GM10266 (cell line): ENCODE results near the gene POU2AF2.
"Not testable (repeated sequence)": the region's sequence is repeated elsewhere in the genome, so short reads cannot be mapped to it uniquely, and the experiment has no call there.

Experiments
- DNase-seq: peaks from one replicate; pipeline ENCODE4 v3.0.0; 2012; ENCODE audit errors: extremely low spot score
- CTCF ChIP-seq: IDR thresholded peaks from 2 replicates; pipeline ENCODE4 v1.5.1; 2012; ENCODE audit warnings: mild to moderate bottlenecking, low read depth; ENCODE audit not compliant: control insufficient read depth, insufficient read depth; ENCODE audit errors: missing control alignments

Gene POU2AF2

DNA sequence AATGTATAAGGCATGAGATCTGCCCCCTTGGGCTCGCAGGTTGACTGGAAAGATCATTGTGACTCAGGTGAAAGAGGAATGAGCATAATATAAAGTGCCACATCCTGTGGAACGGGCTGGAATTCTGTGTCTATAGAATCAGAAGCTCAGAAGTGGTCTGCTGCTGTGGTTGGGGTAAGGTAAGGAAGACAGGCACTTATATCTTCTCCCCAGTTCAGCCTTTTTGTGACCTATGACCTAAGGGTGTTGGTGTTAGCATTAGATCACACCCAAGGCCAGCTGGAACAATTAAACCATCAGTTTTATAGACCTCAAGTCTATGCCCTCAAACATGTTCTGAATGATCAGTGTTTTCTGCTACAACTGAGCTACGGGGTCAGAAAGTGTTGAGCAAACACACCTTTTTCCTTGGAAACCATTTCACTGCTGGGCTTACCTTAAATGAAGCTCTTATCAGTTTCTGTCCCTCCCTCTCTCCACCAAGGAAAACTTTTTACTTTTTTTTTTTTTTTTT is 37.1 kb downstream of the POU2AF2 start:
- TF ChIP-seq CTCF = no peak
- no peak for DNase-seq

DNA sequence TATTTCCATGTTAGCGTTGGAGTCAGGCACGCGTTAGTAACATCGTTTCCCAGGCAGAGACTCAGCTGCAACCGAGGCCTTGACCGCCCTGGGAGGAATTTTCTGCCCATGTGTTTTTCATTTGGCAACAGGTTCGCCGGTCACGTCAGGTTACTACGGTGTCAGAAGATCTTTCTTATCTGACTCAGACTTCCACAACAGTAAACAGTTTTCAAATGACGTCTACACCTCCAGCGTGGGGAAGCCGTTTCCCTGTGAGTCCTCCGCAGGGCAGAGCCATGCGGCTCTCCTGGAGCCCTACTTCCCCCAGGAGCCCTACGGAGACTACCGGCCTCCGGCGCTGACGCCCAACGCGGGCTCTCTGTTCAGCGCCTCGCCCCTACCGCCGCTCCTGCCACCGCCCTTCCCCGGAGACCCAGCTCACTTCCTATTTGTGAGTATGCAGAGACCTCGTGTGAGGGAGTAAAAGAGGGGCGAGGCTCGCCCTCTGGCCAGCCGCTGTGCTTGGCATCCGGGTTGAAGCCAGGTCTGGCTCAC is 38.5 kb downstream of the POU2AF2 start:
- no peak for DNase-seq
- TF ChIP-seq CTCF = no peak

- DNase-seq = no peak
- no peak for TF ChIP-seq CTCF
Observed at GRCh38 chr11:111285189-111286091, 39.9 kb downstream of the POU2AF2 start.

DNA sequence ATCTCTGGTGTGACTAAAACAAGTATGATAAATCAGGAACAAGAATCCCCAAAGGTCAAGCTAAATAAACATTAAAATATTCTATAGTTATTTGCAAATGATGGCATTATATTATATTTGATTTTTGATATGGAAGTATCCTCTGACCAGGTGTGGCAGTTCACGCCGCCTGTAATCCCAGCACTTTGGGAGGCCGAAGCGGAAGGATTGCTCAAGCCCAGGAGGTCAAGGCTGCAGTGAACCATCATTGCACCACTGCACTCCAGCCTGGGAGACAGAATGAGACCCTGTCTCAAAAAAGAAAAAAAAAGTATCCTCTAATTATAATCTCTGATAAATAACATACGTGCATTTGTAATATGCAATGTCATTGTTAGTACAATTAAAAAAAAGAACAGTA is 46.2 kb downstream of the POU2AF2 start:
- no peak for TF ChIP-seq CTCF
- DNase-seq = no peak

GRCh38 chr11:111292408-111292807 is 46.9 kb downstream of the POU2AF2 start:
- not testable (repeated sequence) for DNase-seq

DNA sequence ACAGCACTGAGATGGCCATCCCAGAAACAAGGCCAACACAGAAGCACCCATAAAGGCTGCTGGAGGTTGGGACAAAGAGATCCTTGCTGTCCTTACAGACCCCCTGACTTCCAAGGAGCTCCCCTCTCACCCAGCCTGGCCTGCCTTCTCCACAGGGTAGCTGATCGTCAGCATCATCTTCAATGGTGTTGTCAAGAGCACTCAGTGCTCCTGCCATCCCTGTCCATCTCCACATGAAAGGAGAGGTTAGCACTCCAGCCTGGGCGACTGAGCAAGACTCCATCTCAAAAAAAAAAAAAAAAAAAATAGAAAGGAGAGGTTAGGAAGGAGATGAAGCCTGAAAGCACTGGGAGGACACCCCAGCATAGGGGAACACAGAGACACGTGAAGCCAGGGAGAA is 50.7 kb downstream of the POU2AF2 start:
- no peak for TF ChIP-seq CTCF
- DNase-seq = no peak

- no peak for TF ChIP-seq CTCF
- DNase-seq = no peak
Observed at GRCh38 chr11:111297696-111298095, 52.2 kb downstream of the POU2AF2 start.
